ENCODE data around the gene ADISSP.

DNA sequence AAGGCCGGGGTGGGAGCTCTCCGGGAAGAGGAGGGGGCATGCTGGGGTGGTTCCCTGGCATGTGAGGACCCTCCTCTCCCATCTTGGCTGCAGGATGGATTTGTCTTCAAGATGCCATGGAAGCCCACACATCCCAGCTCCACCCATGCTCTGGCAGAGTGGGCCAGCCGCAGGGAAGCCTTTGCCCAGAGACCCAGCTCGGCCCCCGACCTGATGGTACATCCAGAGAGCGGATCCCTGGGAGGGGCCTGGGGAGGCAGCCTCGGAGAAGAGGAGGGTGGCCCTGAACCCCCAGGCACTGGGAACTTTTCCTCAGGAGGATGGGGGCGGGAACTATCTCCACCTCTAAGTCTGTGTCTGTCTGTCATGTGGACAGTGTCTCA is 33.3 kb upstream of the ADISSP start:
- TF ChIP-seq, protein P1, sequence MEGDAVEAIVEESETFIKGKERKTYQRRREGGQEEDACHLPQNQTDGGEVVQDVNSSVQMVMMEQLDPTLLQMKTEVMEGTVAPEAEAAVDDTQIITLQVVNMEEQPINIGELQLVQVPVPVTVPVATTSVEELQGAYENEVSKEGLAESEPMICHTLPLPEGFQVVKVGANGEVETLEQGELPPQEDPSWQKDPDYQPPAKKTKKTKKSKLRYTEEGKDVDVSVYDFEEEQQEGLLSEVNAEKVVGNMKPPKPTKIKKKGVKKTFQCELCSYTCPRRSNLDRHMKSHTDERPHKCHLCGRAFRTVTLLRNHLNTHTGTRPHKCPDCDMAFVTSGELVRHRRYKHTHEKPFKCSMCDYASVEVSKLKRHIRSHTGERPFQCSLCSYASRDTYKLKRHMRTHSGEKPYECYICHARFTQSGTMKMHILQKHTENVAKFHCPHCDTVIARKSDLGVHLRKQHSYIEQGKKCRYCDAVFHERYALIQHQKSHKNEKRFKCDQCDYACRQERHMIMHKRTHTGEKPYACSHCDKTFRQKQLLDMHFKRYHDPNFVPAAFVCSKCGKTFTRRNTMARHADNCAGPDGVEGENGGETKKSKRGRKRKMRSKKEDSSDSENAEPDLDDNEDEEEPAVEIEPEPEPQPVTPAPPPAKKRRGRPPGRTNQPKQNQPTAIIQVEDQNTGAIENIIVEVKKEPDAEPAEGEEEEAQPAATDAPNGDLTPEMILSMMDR (IDR thresholded peaks at IDR 0.05) = no peak
- no peak for TF ChIP-seq POLR2A (IDR thresholded peaks at IDR 0.05)

Measured in thyroid gland (tissue), 4 donors.